HepG2 (cell line): ENCODE results near the gene DVL3. TPM values are rescaled to one million over a fixed set of nuclear protein-coding genes. Genes with fewer than 3 reads are reported as not detected.

Experiments used
- ATAC-seq: fragments of 200-7000 bp; cut with Tn5 transposase; 3 replicates; pipeline ENCODE4 v1.9.1; 2020; ENCODE audit warnings: mild to moderate bottlenecking, moderate library complexity
- BruUV-seq: library from RNA; stranded (reverse); fragments of 400-500 nt; replicated peaks from 2 replicates; lab custom pipeline; 2021; lab: Mats Ljungman, UMichigan
- CTCF ChIA-PET: fragments of 300-600 bp; formaldehyde crosslinking; extraction: SDS; loops from one replicate; lab custom pipeline; 2021; ENCODE audit warnings: low total read pairs, inconsistent platforms, low intra/inter-chr PET ratio; lab: Yijun Ruan, JAX
- POLR2A ChIA-PET: fragments of 350-600 bp; sonication (Branson Sonifier 250); formaldehyde crosslinking; loops from one replicate; lab custom pipeline; 2020; ENCODE audit warnings: antibody characterized with exemption, inconsistent platforms; lab: Yijun Ruan, JAX
- DNase-seq: peaks from one replicate; pipeline ENCODE4 v3.0.0-alpha.2; 2015; ENCODE audit warnings: low spot score
- FAIRE-seq: peaks from 3 replicates; lab custom pipeline; 2011; peaks lifted over from hg19 to GRCh38; lab: Jason Lieb, UNC
- H2AFZ ChIP-seq: one replicate; pipeline ENCODE4 v1.6.1; 2011; ENCODE audit warnings: low read length, inconsistent platforms
- H3K27ac ChIP-seq: fragments of 300-600 bp; 3 replicates; pipeline ENCODE4 v1.8.0; 2011; ENCODE audit warnings: mixed run types, mild to moderate bottlenecking, mixed read lengths, low read length, inconsistent platforms; ENCODE audit not compliant: insufficient read depth; ENCODE audit errors: extremely low read length
- H3K27me3 ChIP-seq, 2 experiments: fragments of 200-600 bp in 1 of 2; 2 replicates in 1 of 2; 3 replicates in 1 of 2; pipeline versions ENCODE4 v1.6.0 to v1.8.0; 2011; ENCODE audit warnings: low read length in 2 of 2, mild to moderate bottlenecking in 2 of 2, moderate library complexity in 2 of 2, inconsistent platforms in 1 of 2; ENCODE audit not compliant: insufficient read depth in 2 of 2, control insufficient read depth in 1 of 2
- H3K36me3 ChIP-seq, 2 experiments: fragments of 200-600 bp in 1 of 2; replicated peaks in 1 of 2; 2 replicates in 1 of 2; 3 replicates in 1 of 2; pipeline versions ENCODE4 v1.5.1 to v1.8.0; 2011; ENCODE audit warnings: low read length in 2 of 2, inconsistent platforms in 1 of 2; ENCODE audit not compliant: insufficient read depth in 2 of 2, control insufficient read depth in 1 of 2
- H3K4me1 ChIP-seq: 2 replicates; pipeline ENCODE4 v1.5.1; 2012; ENCODE audit warnings: low read length, inconsistent platforms; ENCODE audit not compliant: insufficient read depth
- H3K4me2 ChIP-seq: 2 replicates; pipeline ENCODE4 v1.6.0; 2011; ENCODE audit warnings: low read depth, low read length, inconsistent platforms
- H3K4me3 ChIP-seq, 3 experiments: fragments of 200-600 bp in 1 of 3; sonication (generic), shearing (Covaris generic) in 1 of 3; replicated peaks in 1 of 3; 2 replicates each; pipeline ENCODE4 v1.5.1; 2011 to 2016; ENCODE audit warnings: low read length in 3 of 3, inconsistent platforms in 2 of 3, low read depth in 2 of 3, mild to moderate bottlenecking in 2 of 3, control low read depth in 1 of 3, mixed read lengths in 1 of 3; ENCODE audit not compliant: insufficient read depth in 1 of 3
- H3K79me2 ChIP-seq: one replicate; pipeline ENCODE4 v1.6.1; 2011; ENCODE audit warnings: low read length, inconsistent platforms; ENCODE audit not compliant: insufficient read depth
- H3K9ac ChIP-seq: 2 replicates; pipeline ENCODE4 v1.6.0; 2011; ENCODE audit warnings: mild to moderate bottlenecking, low read depth, low read length, inconsistent platforms; ENCODE audit not compliant: insufficient read depth
- H3K9me3 ChIP-seq: 2 replicates; pipeline ENCODE4 v1.5.1; 2012; ENCODE audit warnings: mild to moderate bottlenecking, low read length
- H4K20me1 ChIP-seq: 2 replicates; pipeline ENCODE4 v1.6.0; 2011; ENCODE audit warnings: inconsistent platforms, mild to moderate bottlenecking, low read length, moderate library complexity; ENCODE audit not compliant: insufficient read depth
- ATF6 ChIP-seq: sonication (generic); formaldehyde crosslinking; conservative IDR thresholded peaks from 2 replicates; pipeline ENCODE4 v1.4.0; 2020; ENCODE audit warnings: missing genetic modification reagents
- BCL6 ChIP-seq: IDR thresholded peaks from 2 replicates; pipeline ENCODE4 v1.6.1; 2016; ENCODE audit warnings: missing genetic modification reagents, missing compliant biosample characterization
- FOSL2 ChIP-seq: sonication (generic); formaldehyde crosslinking; IDR thresholded peaks from 2 replicates; pipeline ENCODE4 v1.4.0; 2020; ENCODE audit warnings: missing genetic modification reagents
- KDM5A ChIP-seq: fragments of 200-600 bp; sonication (generic); IDR thresholded peaks from 2 replicates; pipeline ENCODE4 v1.7.0; 2018; ENCODE audit warnings: antibody characterized with exemption, mild to moderate bottlenecking, low read length, borderline replicate concordance
- KLF11 ChIP-seq: IDR thresholded peaks from 2 replicates; pipeline ENCODE4 v1.6.1; 2016; ENCODE audit warnings: missing compliant biosample characterization
- MXI1 ChIP-seq: IDR thresholded peaks from 3 replicates; pipeline ENCODE4 v1.6.1; 2012; ENCODE audit warnings: low read depth, low read length, inconsistent platforms, borderline replicate concordance
- NCOR1 ChIP-seq: fragments of 200-600 bp; sonication (generic); IDR thresholded peaks from 2 replicates; pipeline ENCODE4 v1.7.0; 2017; ENCODE audit warnings: antibody characterized with exemption, low read length, borderline replicate concordance
- NONO ChIP-seq, 2 experiments: fragments of 450-650 bp in 1 of 2; sonication (generic) in 1 of 2; formaldehyde crosslinking in 1 of 2; IDR thresholded peaks in 1 of 2; conservative IDR thresholded peaks in 1 of 2; 2 replicates each; pipeline versions ENCODE4 v1.6.1 to v1.8.0; 2017 to 2022; ENCODE audit warnings: mild to moderate bottlenecking in 1 of 2, missing genetic modification reagents in 1 of 2, moderate library complexity in 1 of 2
- POLR2G ChIP-seq: fragments of 200-400 bp; formaldehyde crosslinking; IDR thresholded peaks from 2 replicates; pipeline ENCODE4 v1.6.1; 2018; ENCODE audit warnings: mild to moderate bottlenecking, low read depth, low read length, moderate library complexity
- RBAK ChIP-seq: sonication (generic); formaldehyde crosslinking; IDR thresholded peaks from 2 replicates; pipeline ENCODE4 v1.5.1; 2020; ENCODE audit warnings: mild to moderate bottlenecking, missing genetic modification reagents
- REPIN1 ChIP-seq: sonication (generic); formaldehyde crosslinking; IDR thresholded peaks from 2 replicates; pipeline ENCODE4 v1.8.0; 2022; ENCODE audit warnings: missing genetic modification reagents, low read depth, mild to moderate bottlenecking, borderline replicate concordance
- RXRA ChIP-seq: sonication (generic); formaldehyde crosslinking; IDR thresholded peaks from 2 replicates; pipeline ENCODE4 v1.5.1; 2020; ENCODE audit warnings: missing genetic modification reagents
- SALL1 ChIP-seq: sonication (generic); formaldehyde crosslinking; IDR thresholded peaks from 2 replicates; pipeline ENCODE4 v1.8.0; 2022; ENCODE audit warnings: mild to moderate bottlenecking, missing genetic modification reagents
- SRF ChIP-seq: IDR thresholded peaks from 2 replicates; pipeline ENCODE4 v1.6.1; 2011; ENCODE audit warnings: mild to moderate bottlenecking, low read depth, low read length, moderate library complexity
- SRY ChIP-seq: sonication (generic); formaldehyde crosslinking; IDR thresholded peaks from 2 replicates; pipeline ENCODE4 v1.8.0; 2022; ENCODE audit warnings: mild to moderate bottlenecking, missing genetic modification reagents
- YY1 ChIP-seq: IDR thresholded peaks from 2 replicates; pipeline ENCODE4 v1.6.1; 2011; ENCODE audit warnings: low read length, low read depth, moderate library complexity, mild to moderate bottlenecking; ENCODE audit not compliant: insufficient read depth, insufficient replicate concordance
- ZNF263 ChIP-seq: sonication (generic); formaldehyde crosslinking; IDR thresholded peaks from 2 replicates; pipeline ENCODE4 v1.4.0; 2020; ENCODE audit warnings: missing genetic modification reagents
- ZNF678 ChIP-seq: sonication (generic); formaldehyde crosslinking; IDR thresholded peaks from 2 replicates; pipeline ENCODE4 v1.4.0; 2020; ENCODE audit warnings: mild to moderate bottlenecking, missing genetic modification reagents
- ZNF746 ChIP-seq: sonication (generic); formaldehyde crosslinking; IDR thresholded peaks from 2 replicates; pipeline ENCODE4 v1.8.0; 2022; ENCODE audit warnings: mild to moderate bottlenecking, missing genetic modification reagents
- ZNF878 ChIP-seq: sonication (generic); formaldehyde crosslinking; IDR thresholded peaks from 2 replicates; pipeline ENCODE4 v1.8.1; 2023; ENCODE audit warnings: mild to moderate bottlenecking, missing genetic modification reagents, moderate library complexity
- WGBS: methylation state at CpG from one replicate; pipeline ENCODE4 v1.1.6; 2017; ENCODE audit warnings: low lambda C conversion rate; 5-methylcytosine and 5-hydroxymethylcytosine counted together
- in situ Hi-C: cut with HindIII; loops from 2 replicates; pipeline ENCODE4 v1.10.0; 2017; ENCODE audit warnings: low pct_unique_long_range_greater_than_20kb; ENCODE audit not compliant: extremely low pct_ligation_motif_present
- intact Hi-C: fragments of 100-400 bp; cut with micrococcal nuclease; formaldehyde crosslinking; loops from one replicate; pipeline ENCODE4 v1.10.0; 2022; ENCODE audit not compliant: unreplicated experiment
- polyA plus RNA-seq, 8 experiments: library from polyadenylated mRNA; depleted of rRNA in 3 of 8; stranded (reverse) in 7 of 8; unstranded in 1 of 8; fragments of >200 nt; fragmentation: Illumina TruSeq in 4 of 8; extraction: Trizol in 4 of 8; gene quantifications; 2 replicates each; pipeline versions ENCODE4 v1.2.1 to v1.2.3, GENCODE V29; 2011 to 2016; ENCODE audit warnings: low read depth in 4 of 8, missing spikeins in 1 of 8, mixed read lengths in 1 of 8; ENCODE audit not compliant: insufficient read depth in 1 of 8
- total RNA-seq, 5 experiments: library from RNA; depleted of rRNA; stranded (reverse); fragments of >200 nt; fragmentation: Illumina TruSeq; extraction: Trizol; gene quantifications; 2 replicates each; pipeline ENCODE4 v1.2.3, GENCODE V29; 2016; ENCODE audit warnings: low read depth in 1 of 5
- TF ChIP-seq, protein P1 (sequence below): sonication (generic); formaldehyde crosslinking; IDR thresholded peaks from 2 replicates; pipeline ENCODE4 v1.4.0; 2020; ENCODE audit warnings: missing genetic modification reagents, mild to moderate bottlenecking, borderline replicate concordance

Gene DVL3
- total and polyA plus RNA-seq, 2 of the 13 experiments (the other 11 are each of a cell fraction or from before 2014, with no cell fraction given) = 29.0 to 36.1 TPM

GRCh38 chr3:184155644-184156521, 706 bp downstream of the DVL3 start:
- ATAC-seq (peak; percentile 79), FAIRE-seq (peak; percentile 34), DNase-seq (peak; percentile 68)
- H3K36me3 ChIP-seq = peaks cover 0 to 3% of the 10 kb centered on the region in 2 experiments; a peak in 2 of 5 replicates
- H3K4me3 ChIP-seq = peak overlapping the region; percentile 77 to 100 (median 99)
- POLR2A ChIA-PET = interaction anchor here (0.8 to 3.1 kb wide), 15 partner anchors 9 to 181 kb away, joined by 3 to 28 read pairs (median 4); partner anchors contain the start of genes ABCC5, ABCF3, AP2M1 and EIF2B5
- H3K9ac ChIP-seq = peak overlapping the region; percentile 97
- CTCF ChIA-PET = no interaction called here
- BruUV-seq = TSS peak; percentile 84
- H3K4me1 ChIP-seq = peaks cover 45% of the 10 kb centered on the region
- no peaks in the 10 kb centered on the region; a peak in 1 of 5 replicates for H3K27me3 ChIP-seq
- peaks cover 24% of the 10 kb centered on the region for H4K20me1 ChIP-seq
- H3K4me2 ChIP-seq = peak overlapping the region; percentile 92
- in situ Hi-C loops (loop anchor here (5.0 kb wide), 1 partner anchor 91 kb away; the partner anchor contains the start of genes ALG3 and EEF1AKMT4), intact Hi-C loops (loop anchor here (2.0 kb wide), 2 partner anchors 19 to 93 kb away; partner anchors contain the start of genes ALG3, AP2M1 and EEF1AKMT4)
- H3K9me3 ChIP-seq = no peaks in the 10 kb centered on the region
- peak overlapping the region; percentile 96 for H3K27ac ChIP-seq
- no peak overlapping the region for H2AFZ ChIP-seq
- peaks cover 48% of the 10 kb centered on the region for H3K79me2 ChIP-seq
- 0% methylated on average over 25 of the region's 47 CpGs for WGBS
- TF ChIP-seq RXRA (CRISPR knock-in tag) (no peak), SRY (CRISPR knock-in tag) (peak; percentile 60; the same call in 1 of the 2 replicates), NCOR1 (no peak), NONO (IDR thresholded peaks at IDR 0.05) (no peak), NONO (CRISPR knock-in tag; conservative IDR thresholded peaks at IDR 0.05) (peak; percentile 43), BCL6 (CRISPR knock-in tag) (no peak), FOSL2 (no peak), KLF11 (CRISPR knock-in tag) (no peak), REPIN1 (CRISPR knock-in tag) (0 out of 2 replicates have a peak, but pooled peaks have one; percentile 35), RBAK (CRISPR knock-in tag) (no peak), ZNF878 (CRISPR knock-in tag) (peak; percentile 19; the same call in 1 of the 2 replicates), ZNF746 (CRISPR knock-in tag) (peak; percentile 69), SRF (peak; percentile 91), ZNF678 (CRISPR knock-in tag) (0 out of 2 replicates have a peak, but pooled peaks have one; percentile 63), KDM5A (peak; percentile 48; the same call in 1 of the 2 replicates), ZNF263 (0 out of 2 replicates have a peak, but pooled peaks have one; percentile 7), MXI1 (no peak), ATF6 (CRISPR knock-in tag) (0 out of 2 replicates have a peak, but pooled peaks have one; percentile 18), YY1 (peak; percentile 76), POLR2G (peak; percentile 68), SALL1 (peak; percentile 21; the same call in 1 of the 2 replicates)
- TF ChIP-seq, protein P1, sequence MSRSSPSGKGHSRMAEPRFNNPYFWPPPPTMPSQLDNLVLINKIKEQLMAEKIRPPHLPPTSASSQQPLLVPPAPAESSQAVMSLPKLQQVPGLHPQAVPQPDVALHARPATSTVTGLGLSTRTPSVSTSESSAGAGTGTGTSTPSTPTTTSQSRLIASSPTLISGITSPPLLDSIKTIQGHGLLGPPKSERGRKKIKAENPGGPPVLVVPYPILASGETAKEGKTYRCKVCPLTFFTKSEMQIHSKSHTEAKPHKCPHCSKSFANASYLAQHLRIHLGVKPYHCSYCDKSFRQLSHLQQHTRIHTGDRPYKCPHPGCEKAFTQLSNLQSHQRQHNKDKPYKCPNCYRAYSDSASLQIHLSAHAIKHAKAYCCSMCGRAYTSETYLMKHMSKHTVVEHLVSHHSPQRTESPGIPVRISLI (CRISPR knock-in tag) = no peak
